Hepatocyte (in vitro differentiated cells): Measurements from ENCODE around the gene GRK6. TPM values are rescaled to one million over a fixed set of nuclear protein-coding genes. Genes with fewer than 3 reads are reported as not detected.

ENCODE experiments used
- DNase-seq: peaks from one replicate; pipeline ENCODE4 v3.0.0-alpha.2; 2016; ENCODE audit warnings: low spot score
- H2AFZ ChIP-seq: fragments of 200-600 bp; sonication (generic); 2 replicates; pipeline ENCODE4 v1.6.0; 2016; ENCODE audit warnings: antibody characterized with exemption, mild to moderate bottlenecking
- H3K27ac ChIP-seq: fragments of 200-600 bp; sonication (generic); 2 replicates; pipeline ENCODE4 v1.5.1; 2016; ENCODE audit warnings: mild to moderate bottlenecking
- H3K27me3 ChIP-seq: fragments of 200-600 bp; sonication (generic); 2 replicates; pipeline ENCODE4 v1.6.1; 2016
- H3K36me3 ChIP-seq: fragments of 200-600 bp; sonication (generic); replicated peaks from 2 replicates; pipeline ENCODE4 v1.5.1; 2016; ENCODE audit warnings: low read depth; ENCODE audit not compliant: insufficient read depth
- H3K4me1 ChIP-seq: fragments of 200-600 bp; sonication (generic); 2 replicates; pipeline ENCODE4 v1.5.1; 2016; ENCODE audit warnings: mild to moderate bottlenecking, moderate library complexity; ENCODE audit not compliant: insufficient read depth
- H3K4me2 ChIP-seq: fragments of 200-600 bp; sonication (generic); 2 replicates; pipeline ENCODE4 v1.6.0; 2016
- H3K4me3 ChIP-seq: fragments of 200-600 bp; sonication (generic); 2 replicates; pipeline ENCODE4 v1.5.1; 2016; ENCODE audit warnings: mild to moderate bottlenecking
- H3K79me2 ChIP-seq: fragments of 200-600 bp; sonication (generic); 2 replicates; pipeline ENCODE4 v1.6.0; 2017; ENCODE audit warnings: mild to moderate bottlenecking
- H3K9me2 ChIP-seq: fragments of 200-600 bp; sonication (generic); replicated peaks from 2 replicates; pipeline ENCODE4 v1.6.0; 2017; ENCODE audit warnings: mild to moderate bottlenecking; ENCODE audit not compliant: insufficient read depth
- H3K9me3 ChIP-seq: fragments of 200-600 bp; sonication (generic); 2 replicates; pipeline ENCODE4 v1.5.1; 2016; ENCODE audit warnings: low read depth, mild to moderate bottlenecking
- H4K20me1 ChIP-seq: fragments of 200-600 bp; sonication (generic); 2 replicates; pipeline ENCODE4 v1.6.0; 2016; ENCODE audit warnings: mild to moderate bottlenecking; ENCODE audit not compliant: insufficient read depth, poor library complexity, severe bottlenecking
- EZH2 ChIP-seq: fragments of 200-600 bp; sonication (generic); IDR thresholded peaks from 2 replicates; pipeline ENCODE4 v1.6.1; 2016; ENCODE audit warnings: antibody characterized with exemption, mild to moderate bottlenecking, borderline replicate concordance
- EZH2phosphoT487 ChIP-seq: fragments of 200-600 bp; sonication (generic); IDR thresholded peaks from one replicate; pipeline ENCODE4 v1.6.1; 2018; ENCODE audit warnings: antibody characterized with exemption, mild to moderate bottlenecking, low read depth, moderate library complexity; ENCODE audit not compliant: unreplicated experiment, severe bottlenecking
- WGBS: methylation state at CpG from one replicate; pipeline ENCODE4 v1.1.6; 2016; ENCODE audit warnings: low lambda C conversion rate; ENCODE audit errors: missing lambda C conversion rate; 5-methylcytosine and 5-hydroxymethylcytosine counted together
- polyA plus RNA-seq: library from polyadenylated mRNA; unstranded; fragments of >200 nt; fragmentation: Nextera tagmentation; extraction: Ambion mirVana; gene quantifications from 2 replicates; pipeline ENCODE4 v1.2.1, GENCODE V29; 2016
- total RNA-seq: library from RNA; depleted of rRNA; stranded (reverse); fragments of >200 nt; gene quantifications from 2 replicates; pipeline ENCODE4 v1.2.3, GENCODE V29; 2014
- TF ChIP-seq, protein P1 (sequence below): fragments of 200-600 bp; sonication (generic); IDR thresholded peaks from 2 replicates; pipeline ENCODE4 v1.5.1; 2016; ENCODE audit warnings: antibody characterized with exemption, mild to moderate bottlenecking; ENCODE audit not compliant: poor library complexity

Gene GRK6
- total and polyA plus RNA-seq, 2 experiments from 2014 or later = 29.3 to 31.1 TPM

DNA sequence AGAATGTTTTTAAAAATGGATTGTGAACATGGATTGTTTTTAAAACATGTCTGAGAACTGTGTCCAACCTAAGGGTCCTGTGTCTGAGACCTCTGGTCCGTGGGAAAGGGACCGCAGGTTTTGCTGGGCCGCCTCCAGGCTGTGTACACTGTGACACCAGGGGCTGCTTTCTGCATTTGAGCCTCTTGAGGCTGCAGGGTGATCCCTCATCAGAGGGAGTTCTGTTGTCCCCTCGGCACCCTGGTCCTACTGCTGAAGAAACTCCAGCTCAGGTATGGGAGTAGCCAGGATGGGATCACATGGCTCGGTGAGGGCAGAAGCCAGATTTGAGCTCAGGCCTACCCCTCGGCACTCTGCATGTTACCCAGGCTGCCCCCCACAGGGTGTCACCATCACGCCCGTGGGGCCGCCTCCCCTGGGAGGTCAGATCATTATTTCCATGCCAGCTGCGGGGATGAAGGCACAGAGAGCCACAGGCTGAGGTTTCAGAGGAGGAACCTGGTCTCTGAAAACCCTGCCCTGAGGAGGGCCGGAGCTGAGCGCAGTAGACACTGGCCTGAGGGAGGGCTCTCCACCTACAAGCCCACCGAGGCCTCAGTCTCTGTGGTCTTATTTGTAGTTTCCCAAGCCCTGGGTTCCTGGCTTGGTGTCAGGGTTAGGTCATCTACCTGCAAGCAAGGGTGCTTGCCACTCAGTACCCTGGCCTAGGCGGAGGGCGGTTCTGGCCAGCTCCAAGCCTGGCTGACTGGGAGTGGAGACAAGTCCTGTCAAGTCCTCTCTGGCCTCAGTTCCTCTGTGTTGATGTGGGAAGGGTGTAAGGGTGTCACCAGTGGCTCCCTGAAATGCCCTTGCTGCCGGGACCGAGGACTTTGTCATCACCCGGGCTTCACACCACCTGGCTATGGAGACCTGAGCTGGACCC lies 22.9 kb downstream of the GRK6 start:
- H3K27ac ChIP-seq = no peak overlapping the region
- no peak for DNase-seq
- no peak overlapping the region for H3K4me2 ChIP-seq
- peaks cover 3% of the 10 kb centered on the region for H3K27me3 ChIP-seq
- no peaks in the 10 kb centered on the region for H3K36me3 ChIP-seq
- no peaks in the 10 kb centered on the region for H3K9me2 ChIP-seq
- H3K79me2 ChIP-seq = no peaks in the 10 kb centered on the region
- no peak overlapping the region for H3K4me3 ChIP-seq
- no peaks in the 10 kb centered on the region for H4K20me1 ChIP-seq
- H2AFZ ChIP-seq = no peak overlapping the region
- H3K4me1 ChIP-seq = peaks cover 22% of the 10 kb centered on the region
- WGBS = 89% methylated on average over 18 of the region's 18 CpGs
- no peaks in the 10 kb centered on the region for H3K9me3 ChIP-seq
- TF ChIP-seq EZH2 = no peak

- no peak overlapping the region for H3K27ac ChIP-seq
- no peaks in the 10 kb centered on the region for H3K79me2 ChIP-seq
- H2AFZ ChIP-seq = no peak overlapping the region
- peaks cover 21% of the 10 kb centered on the region for H3K4me1 ChIP-seq
- no peak overlapping the region for H3K4me3 ChIP-seq
- WGBS = 92% methylated on average over 10 of the region's 10 CpGs
- no peaks in the 10 kb centered on the region for H3K9me2 ChIP-seq
- no peak for DNase-seq
- no peaks in the 10 kb centered on the region for H3K9me3 ChIP-seq
- H3K36me3 ChIP-seq = no peaks in the 10 kb centered on the region
- TF ChIP-seq, protein P1, sequence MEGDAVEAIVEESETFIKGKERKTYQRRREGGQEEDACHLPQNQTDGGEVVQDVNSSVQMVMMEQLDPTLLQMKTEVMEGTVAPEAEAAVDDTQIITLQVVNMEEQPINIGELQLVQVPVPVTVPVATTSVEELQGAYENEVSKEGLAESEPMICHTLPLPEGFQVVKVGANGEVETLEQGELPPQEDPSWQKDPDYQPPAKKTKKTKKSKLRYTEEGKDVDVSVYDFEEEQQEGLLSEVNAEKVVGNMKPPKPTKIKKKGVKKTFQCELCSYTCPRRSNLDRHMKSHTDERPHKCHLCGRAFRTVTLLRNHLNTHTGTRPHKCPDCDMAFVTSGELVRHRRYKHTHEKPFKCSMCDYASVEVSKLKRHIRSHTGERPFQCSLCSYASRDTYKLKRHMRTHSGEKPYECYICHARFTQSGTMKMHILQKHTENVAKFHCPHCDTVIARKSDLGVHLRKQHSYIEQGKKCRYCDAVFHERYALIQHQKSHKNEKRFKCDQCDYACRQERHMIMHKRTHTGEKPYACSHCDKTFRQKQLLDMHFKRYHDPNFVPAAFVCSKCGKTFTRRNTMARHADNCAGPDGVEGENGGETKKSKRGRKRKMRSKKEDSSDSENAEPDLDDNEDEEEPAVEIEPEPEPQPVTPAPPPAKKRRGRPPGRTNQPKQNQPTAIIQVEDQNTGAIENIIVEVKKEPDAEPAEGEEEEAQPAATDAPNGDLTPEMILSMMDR = no peak
- H3K27me3 ChIP-seq = peaks cover under 1% of the 10 kb centered on the region
- H4K20me1 ChIP-seq = no peaks in the 10 kb centered on the region
- H3K4me2 ChIP-seq = no peak overlapping the region
Observed at GRCh38 chr5:177450667-177451424, 24.4 kb downstream of the GRK6 start.

DNA sequence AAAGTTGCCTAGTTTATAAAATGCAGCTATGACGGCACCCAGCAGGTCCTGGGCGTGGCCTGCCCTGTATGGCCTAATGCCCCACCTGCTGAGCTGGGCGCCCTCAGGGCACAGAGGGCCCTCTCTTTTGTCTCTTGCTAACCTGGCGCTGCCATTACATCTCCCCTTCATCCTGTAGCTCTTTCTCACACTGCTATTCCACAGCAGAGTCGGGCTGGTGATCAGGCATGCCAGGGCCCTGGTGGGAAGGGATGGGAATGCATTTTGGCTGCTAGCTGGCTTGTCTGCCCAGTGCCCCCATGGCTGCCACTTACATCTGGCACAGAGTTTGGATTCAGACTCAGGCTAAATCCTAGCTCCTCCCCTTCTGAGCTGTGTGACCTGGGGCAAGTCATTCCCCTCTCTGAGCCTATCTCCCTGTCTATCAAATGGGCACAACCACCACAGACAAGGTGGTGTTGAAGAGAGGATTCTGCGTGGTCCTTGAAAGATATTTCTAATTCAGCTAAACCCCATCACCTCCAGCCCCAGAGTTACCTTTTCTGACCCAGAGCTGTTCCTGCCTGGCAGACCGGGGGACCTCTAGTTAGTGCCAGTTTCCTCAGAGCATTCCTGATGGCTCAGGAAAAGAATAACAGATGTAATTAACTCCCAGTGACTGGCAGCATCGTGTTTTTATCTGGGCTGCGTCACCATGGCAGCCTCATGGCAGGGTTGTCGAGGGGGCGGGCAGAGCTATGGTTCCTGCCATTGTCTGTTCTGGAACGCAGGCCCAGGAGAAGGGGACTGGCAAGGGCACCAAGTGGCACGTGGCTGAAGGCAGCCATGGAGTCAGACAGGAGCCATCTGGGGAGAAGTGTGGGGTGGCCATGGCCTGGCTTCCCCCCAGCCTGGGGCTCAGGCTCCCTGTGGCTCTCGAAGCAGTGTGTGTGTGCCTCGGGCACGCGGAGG lies 26.5 kb downstream of the GRK6 start:
- 93% methylated on average over 17 of the region's 17 CpGs for WGBS
- Histone ChIP-seq H3K4me1 (peaks cover 16% of the 10 kb centered on the region), H3K4me2 (peak overlapping the region; percentile 97), H3K9me2 (no peaks in the 10 kb centered on the region), H3K79me2 (no peaks in the 10 kb centered on the region), H3K27me3 (no peaks in the 10 kb centered on the region), H3K4me3 (no peak overlapping the region), H4K20me1 (peaks cover 8% of the 10 kb centered on the region), H3K27ac (no peak overlapping the region), H2AFZ (no peak overlapping the region), H3K36me3 (no peaks in the 10 kb centered on the region), H3K9me3 (no peaks in the 10 kb centered on the region)
- DNase-seq = no peak
- TF ChIP-seq EZH2 = no peak
- no peak for TF ChIP-seq EZH2phosphoT487
- TF ChIP-seq, protein P1 = no peak
